GM21423 (cell line): Measurements from ENCODE around the gene SPSB4.
"Not testable (repeated sequence)": the region's sequence is repeated elsewhere in the genome, so short reads cannot be mapped to it uniquely, and the experiment has no call there.

ENCODE experiments used
- ATAC-seq: cut with Tn5 transposase; IDR thresholded peaks from one replicate; pipeline ENCODE4 v1.9.1; 2021; ENCODE audit warnings: mild to moderate bottlenecking, moderate library complexity; ENCODE audit not compliant: unreplicated experiment

SPSB4 gene

DNA sequence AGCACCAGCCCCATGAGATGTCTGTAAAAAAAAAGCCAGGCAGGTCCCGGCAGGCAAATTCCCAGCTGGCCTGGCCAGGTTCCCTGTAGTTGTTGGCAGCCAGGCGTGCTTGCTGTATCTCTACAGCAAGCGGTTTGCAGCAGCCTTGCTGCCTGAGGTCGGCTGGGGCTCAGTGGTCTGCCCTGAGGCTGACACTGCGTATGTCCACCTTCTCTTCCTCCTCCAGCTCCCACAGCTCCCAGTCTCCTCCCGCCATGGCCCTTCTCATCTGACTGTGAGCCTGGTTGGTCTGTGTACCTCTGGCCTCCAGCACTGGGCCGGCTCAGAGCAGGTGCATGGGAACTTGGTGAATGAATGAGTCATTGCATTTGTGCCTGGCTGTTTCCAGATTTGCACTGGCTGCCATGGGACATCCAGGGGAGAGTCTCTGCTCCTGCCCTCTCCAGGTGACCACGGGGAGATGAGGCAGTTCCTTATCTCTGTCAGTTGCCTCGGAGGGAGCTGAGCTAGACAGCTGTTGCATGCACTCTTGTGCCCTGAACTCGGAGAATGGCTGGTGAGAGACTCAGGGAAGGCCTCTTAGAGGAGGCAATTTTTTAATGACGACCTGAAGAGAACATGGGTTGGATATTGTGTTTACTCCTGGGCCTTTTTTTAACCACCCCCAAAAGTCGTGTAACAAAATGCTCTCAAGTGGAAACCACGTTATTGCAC is 43.0 kb downstream of the SPSB4 start:
- ATAC-seq = no peak

DNA sequence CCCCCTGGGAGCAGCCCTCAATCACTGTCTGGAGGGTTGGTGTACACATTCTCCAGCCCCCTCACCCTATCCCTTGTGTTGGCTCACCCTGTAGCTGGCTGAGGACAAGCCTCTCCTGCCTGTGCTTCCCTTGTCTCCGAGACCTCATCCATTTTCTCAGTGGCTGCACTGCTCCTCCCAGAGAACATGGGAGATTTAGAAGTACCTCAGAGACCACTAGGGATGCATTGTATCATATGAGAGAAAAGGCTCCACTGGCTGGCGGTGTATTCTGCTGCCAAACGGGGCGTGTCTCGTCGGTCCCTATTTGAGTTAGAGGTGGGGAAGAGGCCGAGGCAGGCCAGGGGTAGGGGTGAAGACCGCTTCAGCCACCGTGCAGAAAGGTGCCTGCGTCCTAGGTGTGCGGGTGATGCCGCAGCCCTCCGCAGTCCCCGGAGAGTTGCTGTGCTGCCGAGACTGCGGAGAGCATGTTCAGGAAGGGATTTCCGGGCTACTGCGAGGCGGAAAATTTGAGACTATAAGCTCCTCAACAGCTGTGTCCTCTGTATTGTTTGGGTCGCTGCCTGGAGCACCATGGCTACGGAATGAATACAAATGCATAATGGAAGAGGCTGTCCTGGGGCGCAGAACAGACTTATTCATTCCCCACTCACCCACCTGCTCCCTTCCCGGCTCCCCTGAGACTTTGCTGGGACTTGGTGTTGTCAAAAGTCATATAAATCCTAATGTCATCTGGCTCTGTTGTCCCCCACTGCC is 43.8 kb downstream of the SPSB4 start:
- ATAC-seq = no peak

DNA sequence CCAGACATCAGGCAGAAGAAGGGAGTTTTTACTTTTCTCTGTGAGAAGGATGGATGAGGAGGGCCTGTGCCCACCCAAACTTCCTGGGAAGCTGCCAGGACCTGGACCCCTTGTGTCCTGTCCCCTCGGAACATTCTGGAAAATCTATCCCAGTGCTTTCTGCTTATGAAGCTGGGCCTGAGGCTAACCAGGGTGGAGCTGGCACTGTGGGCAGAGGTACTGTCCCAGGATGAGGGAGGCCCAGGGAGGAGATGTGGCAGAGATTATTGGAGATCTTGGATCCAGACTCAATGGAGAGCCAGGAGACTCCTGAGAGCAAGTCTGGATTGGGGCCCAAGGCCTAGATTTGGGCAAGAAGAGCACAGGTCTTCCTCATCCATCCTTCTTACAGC is 44.4 kb downstream of the SPSB4 start:
- no peak for ATAC-seq

- ATAC-seq = no peak
These were observed 45.0 kb downstream of the SPSB4 start for GRCh38 chr3:141096164-141096563.

GRCh38 chr3:141096981-141097380 is 45.8 kb downstream of the SPSB4 start:
- ATAC-seq = no peak

- no peak for ATAC-seq
These were observed 49.0 kb downstream of the SPSB4 start for GRCh38 chr3:141100112-141100511.

- ATAC-seq = no peak
These were observed 49.6 kb downstream of the SPSB4 start for GRCh38 chr3:141100531-141101320.

DNA sequence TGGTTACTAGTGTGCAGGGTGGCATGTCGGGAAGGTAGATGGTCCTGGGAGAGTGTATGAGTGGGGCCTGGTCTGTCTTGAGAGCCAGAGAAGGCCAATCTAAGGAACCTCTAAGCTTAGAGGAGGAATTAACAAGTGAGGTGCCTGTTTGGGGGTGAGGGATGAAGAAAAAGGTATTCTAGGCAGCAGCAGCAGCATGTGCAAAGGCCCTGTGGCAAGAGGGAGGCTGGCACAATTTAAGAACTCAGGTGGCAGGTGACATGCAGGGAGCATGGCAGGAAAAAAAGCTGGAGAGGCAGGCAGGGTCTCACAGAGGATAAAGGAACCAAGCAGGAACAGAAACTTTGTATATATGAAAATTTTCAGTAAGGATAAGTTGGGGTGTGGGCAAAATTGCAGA is 51.2 kb downstream of the SPSB4 start:
- no peak for ATAC-seq

GRCh38 chr3:141103067-141103466 is 51.9 kb downstream of the SPSB4 start:
- no peak for ATAC-seq

- ATAC-seq = no peak
These were observed 52.4 kb downstream of the SPSB4 start for GRCh38 chr3:141103503-141103902.

DNA sequence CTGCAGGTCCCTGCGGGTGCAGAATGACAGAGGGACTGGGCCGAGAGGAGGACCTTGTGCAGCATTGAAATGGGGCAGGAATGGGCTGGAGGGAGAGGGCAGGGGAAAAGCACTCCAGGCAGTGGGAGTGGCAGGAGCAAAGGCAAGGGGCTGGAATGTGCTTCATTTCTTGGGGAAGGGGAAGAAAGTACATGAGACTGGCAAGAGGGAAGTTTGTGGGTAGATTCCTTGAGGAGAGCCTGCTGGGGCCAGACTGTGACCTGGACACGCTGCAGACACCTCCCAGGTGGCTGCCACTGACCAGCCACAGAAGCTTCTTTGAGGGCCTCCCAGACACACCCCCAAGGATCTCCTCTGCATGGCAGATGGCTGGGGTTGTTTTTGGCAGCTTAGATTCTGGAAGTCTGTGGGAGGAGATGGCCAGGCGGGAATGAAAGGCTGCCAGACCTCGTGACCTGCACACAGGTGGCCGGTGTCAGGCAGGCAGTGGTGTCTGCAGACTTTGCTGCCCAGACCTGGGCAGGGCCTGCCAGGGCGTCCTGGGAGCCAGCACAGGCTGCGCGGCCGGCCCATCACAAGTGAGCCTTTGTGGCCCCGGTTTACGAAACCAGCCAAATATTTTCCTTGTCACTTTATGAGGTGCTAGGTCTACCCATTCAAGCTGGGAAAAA is 53.1 kb downstream of the SPSB4 start:
- ATAC-seq = no peak

DNA sequence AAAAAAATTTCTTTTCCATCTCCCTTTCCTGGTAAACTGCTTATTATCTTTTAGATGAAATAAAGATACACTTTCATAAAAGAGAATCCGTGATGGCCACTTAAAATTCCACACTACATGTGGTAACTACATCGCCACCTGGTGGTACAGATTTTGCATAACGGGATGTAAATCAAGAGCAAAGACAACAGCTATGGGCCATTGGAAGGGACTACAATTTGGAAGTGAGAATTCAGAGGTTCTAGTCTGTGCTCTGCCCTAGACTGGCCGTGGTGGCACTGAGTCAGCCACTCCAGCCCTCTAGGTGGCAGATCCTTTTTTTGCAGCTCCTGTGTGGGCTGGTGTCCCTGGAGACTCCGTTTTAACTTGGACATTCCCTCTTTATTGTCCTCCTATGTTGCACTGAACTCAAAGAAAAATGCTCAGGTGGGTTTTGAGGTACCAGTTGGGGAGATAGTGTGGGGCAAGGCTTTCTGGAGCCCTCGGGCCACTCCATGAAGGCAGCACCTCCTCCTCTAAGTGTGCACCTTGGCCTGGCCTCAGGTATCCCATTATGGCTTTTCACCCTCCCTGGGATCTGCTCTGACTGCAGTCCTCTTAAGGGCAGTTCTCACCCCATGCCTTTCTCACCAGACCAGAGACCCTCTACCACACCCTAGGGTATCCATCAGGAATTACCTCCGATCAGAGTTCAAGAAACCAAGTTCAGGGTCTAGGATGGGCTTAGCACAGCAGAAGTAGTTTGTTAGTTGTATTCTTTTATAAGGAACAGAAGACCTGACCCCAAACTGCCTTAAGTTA is 54.9 kb downstream of the SPSB4 start:
- ATAC-seq = peak; percentile 84

GRCh38 chr3:141106842-141107241 is 55.7 kb downstream of the SPSB4 start:
- ATAC-seq = no peak

- no peak for ATAC-seq
These were observed 56.9 kb downstream of the SPSB4 start for GRCh38 chr3:141108039-141108438.

DNA sequence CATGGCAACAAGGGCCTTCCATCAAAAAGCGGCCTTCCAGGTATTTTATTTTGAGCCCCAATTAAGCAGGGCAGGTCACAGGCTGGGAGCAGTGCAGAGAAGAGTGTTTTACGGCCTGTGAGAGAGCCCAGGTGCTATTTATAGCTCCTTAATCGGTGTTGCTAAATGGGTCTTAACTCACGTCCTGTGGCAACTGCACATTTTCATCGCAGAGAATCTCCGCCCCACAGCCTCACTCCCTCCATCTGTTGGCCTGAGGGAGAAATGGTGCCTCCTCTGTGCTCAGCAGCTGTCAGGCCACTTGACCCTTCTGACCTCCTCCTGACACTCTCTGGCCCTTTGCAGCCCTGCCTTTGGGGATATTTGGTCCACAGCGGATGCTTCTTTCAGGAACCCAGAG is 58.6 kb downstream of the SPSB4 start:
- ATAC-seq = no peak

GRCh38 chr3:141110322-141110721 is 59.2 kb downstream of the SPSB4 start:
- no peak for ATAC-seq

DNA sequence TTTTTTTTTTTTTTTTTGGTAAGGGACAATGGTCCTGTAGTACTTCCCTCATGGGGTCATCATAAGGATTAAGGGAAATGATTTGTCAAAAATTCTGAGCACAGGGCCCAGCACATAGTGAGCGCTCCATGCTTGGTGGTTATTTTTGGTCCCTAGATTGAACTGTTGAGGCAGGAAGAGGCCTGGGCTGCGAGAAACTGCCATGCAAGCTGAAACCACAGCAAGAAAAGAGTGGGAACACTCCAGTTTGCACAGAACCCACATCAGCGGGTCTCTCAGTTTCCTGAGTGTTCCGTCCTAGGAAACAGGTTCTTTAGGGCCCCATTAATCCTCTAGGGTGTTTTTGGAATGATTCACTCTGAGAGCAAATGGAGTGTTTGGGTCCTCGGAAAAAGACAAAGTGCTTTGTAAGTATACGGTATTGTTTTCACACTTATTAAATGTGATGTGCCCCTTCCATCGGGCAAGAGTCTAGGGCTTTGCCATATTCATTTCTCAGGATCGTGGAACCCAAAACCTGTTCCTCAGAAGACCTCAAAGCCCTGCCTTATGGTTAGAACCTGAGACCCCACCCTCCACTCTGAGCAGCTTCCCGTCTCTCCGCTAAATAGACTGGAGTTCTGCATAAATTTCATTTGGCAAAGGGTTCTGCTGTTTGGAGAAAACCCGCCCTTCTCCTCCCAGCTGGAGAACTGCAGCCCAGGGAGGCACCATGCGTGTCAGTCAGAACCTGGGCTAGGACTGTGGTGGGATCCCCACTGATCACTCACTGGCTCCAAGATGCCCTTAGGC is 60.4 kb downstream of the SPSB4 start:
- ATAC-seq = no peak

- ATAC-seq = no peak
These were observed 61.6 kb downstream of the SPSB4 start for GRCh38 chr3:141112686-141113297.

GRCh38 chr3:141113680-141114079 is 62.5 kb downstream of the SPSB4 start:
- ATAC-seq = not testable (repeated sequence)
